MM.1S (cell line): ENCODE data around the gene HSD17B14.

ENCODE experiments used
- EZH2 ChIP-seq: fragments of 300-600 bp; sonication (generic); optimal IDR thresholded peaks from 2 replicates; pipeline ENCODE3; 2017; ENCODE audit warnings: low read depth, mild to moderate bottlenecking, antibody characterized with exemption, low read length, mixed read lengths
- TF ChIP-seq, protein P1 (sequence below): fragments of 300-600 bp; sonication (generic); IDR thresholded peaks from 2 replicates; pipeline ENCODE4 v1.5.1; 2016; ENCODE audit warnings: antibody characterized with exemption, low read length, mixed read lengths

DNA sequence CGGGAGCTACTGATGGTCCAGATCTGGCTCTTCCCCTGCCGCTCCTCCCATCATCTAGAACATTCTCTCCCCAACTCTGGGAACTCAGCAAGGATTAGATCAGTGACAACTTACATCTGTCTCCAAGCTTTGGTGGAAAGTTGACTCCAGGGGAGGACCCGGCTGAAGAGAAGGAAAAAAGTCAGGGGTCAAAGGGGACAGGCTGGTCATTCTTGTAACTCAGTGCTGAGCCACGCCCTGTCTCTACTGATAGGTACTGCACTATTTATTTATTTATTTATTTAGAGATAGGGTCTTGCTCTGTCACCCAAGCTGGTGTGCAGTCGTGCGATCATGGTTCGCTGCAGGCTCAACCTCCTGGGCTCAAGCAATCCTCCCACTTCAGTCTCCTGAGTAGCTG, 17.8 kb upstream of the HSD17B14 start:
- TF ChIP-seq, protein P1, sequence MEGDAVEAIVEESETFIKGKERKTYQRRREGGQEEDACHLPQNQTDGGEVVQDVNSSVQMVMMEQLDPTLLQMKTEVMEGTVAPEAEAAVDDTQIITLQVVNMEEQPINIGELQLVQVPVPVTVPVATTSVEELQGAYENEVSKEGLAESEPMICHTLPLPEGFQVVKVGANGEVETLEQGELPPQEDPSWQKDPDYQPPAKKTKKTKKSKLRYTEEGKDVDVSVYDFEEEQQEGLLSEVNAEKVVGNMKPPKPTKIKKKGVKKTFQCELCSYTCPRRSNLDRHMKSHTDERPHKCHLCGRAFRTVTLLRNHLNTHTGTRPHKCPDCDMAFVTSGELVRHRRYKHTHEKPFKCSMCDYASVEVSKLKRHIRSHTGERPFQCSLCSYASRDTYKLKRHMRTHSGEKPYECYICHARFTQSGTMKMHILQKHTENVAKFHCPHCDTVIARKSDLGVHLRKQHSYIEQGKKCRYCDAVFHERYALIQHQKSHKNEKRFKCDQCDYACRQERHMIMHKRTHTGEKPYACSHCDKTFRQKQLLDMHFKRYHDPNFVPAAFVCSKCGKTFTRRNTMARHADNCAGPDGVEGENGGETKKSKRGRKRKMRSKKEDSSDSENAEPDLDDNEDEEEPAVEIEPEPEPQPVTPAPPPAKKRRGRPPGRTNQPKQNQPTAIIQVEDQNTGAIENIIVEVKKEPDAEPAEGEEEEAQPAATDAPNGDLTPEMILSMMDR: no peak
- no peak for TF ChIP-seq EZH2
